ENCODE measurements around the gene CPA2.

Gene CPA2

GRCh38 chr7:130266258-130266960 lies at the start of gene CPA2:
Gene CPA2 (plus strand): TSS chr7:130266863. CDS start chr7:130266882, 19 bp downstream.
- no peak for DNase-seq (ENCODE audit: low read depth)
- TF ChIP-seq POLR2A (IDR thresholded peaks at IDR 0.05; ENCODE audit: extremely low read depth, insufficient read length) (no peak), MYC (IDR thresholded peaks at IDR 0.05; ENCODE audit: low read depth, low read length) (no peak)
- TF ChIP-seq, protein P1, sequence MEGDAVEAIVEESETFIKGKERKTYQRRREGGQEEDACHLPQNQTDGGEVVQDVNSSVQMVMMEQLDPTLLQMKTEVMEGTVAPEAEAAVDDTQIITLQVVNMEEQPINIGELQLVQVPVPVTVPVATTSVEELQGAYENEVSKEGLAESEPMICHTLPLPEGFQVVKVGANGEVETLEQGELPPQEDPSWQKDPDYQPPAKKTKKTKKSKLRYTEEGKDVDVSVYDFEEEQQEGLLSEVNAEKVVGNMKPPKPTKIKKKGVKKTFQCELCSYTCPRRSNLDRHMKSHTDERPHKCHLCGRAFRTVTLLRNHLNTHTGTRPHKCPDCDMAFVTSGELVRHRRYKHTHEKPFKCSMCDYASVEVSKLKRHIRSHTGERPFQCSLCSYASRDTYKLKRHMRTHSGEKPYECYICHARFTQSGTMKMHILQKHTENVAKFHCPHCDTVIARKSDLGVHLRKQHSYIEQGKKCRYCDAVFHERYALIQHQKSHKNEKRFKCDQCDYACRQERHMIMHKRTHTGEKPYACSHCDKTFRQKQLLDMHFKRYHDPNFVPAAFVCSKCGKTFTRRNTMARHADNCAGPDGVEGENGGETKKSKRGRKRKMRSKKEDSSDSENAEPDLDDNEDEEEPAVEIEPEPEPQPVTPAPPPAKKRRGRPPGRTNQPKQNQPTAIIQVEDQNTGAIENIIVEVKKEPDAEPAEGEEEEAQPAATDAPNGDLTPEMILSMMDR (IDR thresholded peaks at IDR 0.05; ENCODE audit: low read depth, low read length) = no peak
- TF ChIP-seq, protein P2, sequence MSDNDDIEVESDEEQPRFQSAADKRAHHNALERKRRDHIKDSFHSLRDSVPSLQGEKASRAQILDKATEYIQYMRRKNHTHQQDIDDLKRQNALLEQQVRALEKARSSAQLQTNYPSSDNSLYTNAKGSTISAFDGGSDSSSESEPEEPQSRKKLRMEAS (IDR thresholded peaks at IDR 0.05; ENCODE audit: low read depth, low read length) = no peak
- H3K4me3 ChIP-seq (ENCODE audit: low read depth, low read length) = no peak within 1 kb of the TSS

GRCh38 chr7:130218806-130219620 lies 47.6 kb upstream of the CPA2 start:
- TF ChIP-seq MYC (IDR thresholded peaks at IDR 0.05; ENCODE audit: low read depth, low read length) = no peak
- TF ChIP-seq, protein P1 (IDR thresholded peaks at IDR 0.05; ENCODE audit: low read depth, low read length) = no peak
- no peak for DNase-seq (ENCODE audit: low read depth)
- H3K4me3 ChIP-seq (ENCODE audit: low read depth, low read length) = no peak overlapping the region

DNA sequence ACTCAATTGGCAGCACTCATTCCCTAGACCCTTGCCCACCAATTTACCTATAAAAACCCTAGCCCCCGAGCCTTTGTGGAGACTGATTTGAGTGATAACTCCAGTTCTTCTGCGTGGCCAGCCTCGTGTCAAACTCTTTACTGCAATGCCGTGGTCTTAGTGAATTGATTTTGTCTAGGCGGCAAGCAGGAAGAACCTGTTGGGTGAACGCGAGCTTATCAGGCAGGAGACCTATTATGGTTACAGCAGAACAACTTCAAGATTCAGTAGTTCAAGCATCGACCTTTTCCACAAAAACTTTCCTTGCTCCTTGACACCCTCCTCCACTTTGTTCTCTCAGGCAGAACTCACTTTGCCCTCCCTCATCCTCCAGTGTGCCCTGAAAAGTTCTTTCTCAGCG lies 46.8 kb upstream of the CPA2 start:
- no peak for DNase-seq (ENCODE audit: low read depth)
- TF ChIP-seq, protein P1 (IDR thresholded peaks at IDR 0.05; ENCODE audit: low read depth, low read length) = no peak
- TF ChIP-seq, protein P2 (IDR thresholded peaks at IDR 0.05; ENCODE audit: low read depth, low read length) = no peak
- TF ChIP-seq POLR2A (IDR thresholded peaks at IDR 0.05; ENCODE audit: extremely low read depth, insufficient read length) = no peak
- no peak for TF ChIP-seq MYC (IDR thresholded peaks at IDR 0.05; ENCODE audit: low read depth, low read length)
- no peak overlapping the region for H3K4me3 ChIP-seq (ENCODE audit: low read depth, low read length)

- H3K4me3 ChIP-seq (ENCODE audit: low read depth, low read length) = no peak overlapping the region
- DNase-seq (ENCODE audit: low read depth) = no peak
- TF ChIP-seq, protein P1 (IDR thresholded peaks at IDR 0.05; ENCODE audit: low read depth, low read length) = no peak
- TF ChIP-seq MYC (IDR thresholded peaks at IDR 0.05; ENCODE audit: low read depth, low read length) (no peak), POLR2A (IDR thresholded peaks at IDR 0.05; ENCODE audit: extremely low read depth, insufficient read length) (no peak)
- TF ChIP-seq, protein P2 (IDR thresholded peaks at IDR 0.05; ENCODE audit: low read depth, low read length) = no peak
These were observed 44.9 kb upstream of the CPA2 start for GRCh38 chr7:130221746-130222145.

DNA sequence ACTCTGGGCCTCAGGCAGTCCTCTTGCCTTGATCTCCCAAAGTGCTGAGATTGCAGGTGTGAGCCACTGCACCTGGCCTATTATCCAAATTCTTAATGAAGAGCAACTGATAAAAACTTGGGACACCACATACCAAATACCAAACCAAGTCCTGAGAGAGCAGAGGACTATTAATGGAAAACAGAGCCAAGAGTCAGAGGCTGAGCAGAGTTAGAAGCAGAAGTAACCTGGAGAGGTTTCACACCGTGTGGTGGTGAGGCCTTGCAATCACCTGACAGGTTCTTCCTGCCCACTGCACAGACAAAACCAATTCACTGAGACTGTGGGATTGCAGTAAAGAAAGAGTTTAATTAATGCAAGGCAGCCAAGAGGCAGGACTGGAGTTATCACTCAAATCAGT lies 43.0 kb upstream of the CPA2 start:
- H3K4me3 ChIP-seq (ENCODE audit: low read depth, low read length) = no peak overlapping the region
- DNase-seq (ENCODE audit: low read depth) = no peak
- TF ChIP-seq, protein P1 (IDR thresholded peaks at IDR 0.05; ENCODE audit: low read depth, low read length) = no peak
- TF ChIP-seq, protein P2 (IDR thresholded peaks at IDR 0.05; ENCODE audit: low read depth, low read length) = no peak
- no peak for TF ChIP-seq POLR2A (IDR thresholded peaks at IDR 0.05; ENCODE audit: extremely low read depth, insufficient read length)
- TF ChIP-seq MYC (IDR thresholded peaks at IDR 0.05; ENCODE audit: low read depth, low read length) = no peak
